Hepatocyte (in vitro differentiated cells): ENCODE data around the gene FAM53B. TPM values are rescaled to one million over a fixed set of nuclear protein-coding genes. Genes with fewer than 3 reads are reported as not detected.

Experiments
- DNase-seq: peaks from one replicate; pipeline ENCODE4 v3.0.0-alpha.2; 2016; ENCODE audit warnings: low spot score
- H2AFZ ChIP-seq: fragments of 200-600 bp; sonication (generic); 2 replicates; pipeline ENCODE4 v1.6.0; 2016; ENCODE audit warnings: antibody characterized with exemption, mild to moderate bottlenecking
- H3K27ac ChIP-seq: fragments of 200-600 bp; sonication (generic); 2 replicates; pipeline ENCODE4 v1.5.1; 2016; ENCODE audit warnings: mild to moderate bottlenecking
- H3K27me3 ChIP-seq: fragments of 200-600 bp; sonication (generic); 2 replicates; pipeline ENCODE4 v1.6.1; 2016
- H3K36me3 ChIP-seq: fragments of 200-600 bp; sonication (generic); replicated peaks from 2 replicates; pipeline ENCODE4 v1.5.1; 2016; ENCODE audit warnings: low read depth; ENCODE audit not compliant: insufficient read depth
- H3K4me1 ChIP-seq: fragments of 200-600 bp; sonication (generic); 2 replicates; pipeline ENCODE4 v1.5.1; 2016; ENCODE audit warnings: mild to moderate bottlenecking, moderate library complexity; ENCODE audit not compliant: insufficient read depth
- H3K4me2 ChIP-seq: fragments of 200-600 bp; sonication (generic); 2 replicates; pipeline ENCODE4 v1.6.0; 2016
- H3K4me3 ChIP-seq: fragments of 200-600 bp; sonication (generic); 2 replicates; pipeline ENCODE4 v1.5.1; 2016; ENCODE audit warnings: mild to moderate bottlenecking
- H3K79me2 ChIP-seq: fragments of 200-600 bp; sonication (generic); 2 replicates; pipeline ENCODE4 v1.6.0; 2017; ENCODE audit warnings: mild to moderate bottlenecking
- H3K9me2 ChIP-seq: fragments of 200-600 bp; sonication (generic); replicated peaks from 2 replicates; pipeline ENCODE4 v1.6.0; 2017; ENCODE audit warnings: mild to moderate bottlenecking; ENCODE audit not compliant: insufficient read depth
- H3K9me3 ChIP-seq: fragments of 200-600 bp; sonication (generic); 2 replicates; pipeline ENCODE4 v1.5.1; 2016; ENCODE audit warnings: low read depth, mild to moderate bottlenecking
- H4K20me1 ChIP-seq: fragments of 200-600 bp; sonication (generic); 2 replicates; pipeline ENCODE4 v1.6.0; 2016; ENCODE audit warnings: mild to moderate bottlenecking; ENCODE audit not compliant: insufficient read depth, poor library complexity, severe bottlenecking
- EZH2 ChIP-seq: fragments of 200-600 bp; sonication (generic); IDR thresholded peaks from 2 replicates; pipeline ENCODE4 v1.6.1; 2016; ENCODE audit warnings: antibody characterized with exemption, mild to moderate bottlenecking, borderline replicate concordance
- EZH2phosphoT487 ChIP-seq: fragments of 200-600 bp; sonication (generic); IDR thresholded peaks from one replicate; pipeline ENCODE4 v1.6.1; 2018; ENCODE audit warnings: antibody characterized with exemption, mild to moderate bottlenecking, low read depth, moderate library complexity; ENCODE audit not compliant: unreplicated experiment, severe bottlenecking
- WGBS: methylation state at CpG from one replicate; pipeline ENCODE4 v1.1.6; 2016; ENCODE audit warnings: low lambda C conversion rate; ENCODE audit errors: missing lambda C conversion rate; 5-methylcytosine and 5-hydroxymethylcytosine counted together
- polyA plus RNA-seq: library from polyadenylated mRNA; unstranded; fragments of >200 nt; fragmentation: Nextera tagmentation; extraction: Ambion mirVana; gene quantifications from 2 replicates; pipeline ENCODE4 v1.2.1, GENCODE V29; 2016
- total RNA-seq: library from RNA; depleted of rRNA; stranded (reverse); fragments of >200 nt; gene quantifications from 2 replicates; pipeline ENCODE4 v1.2.3, GENCODE V29; 2014
- TF ChIP-seq, protein P1 (sequence below): fragments of 200-600 bp; sonication (generic); IDR thresholded peaks from 2 replicates; pipeline ENCODE4 v1.5.1; 2016; ENCODE audit warnings: antibody characterized with exemption, mild to moderate bottlenecking; ENCODE audit not compliant: poor library complexity

FAM53B gene
- total and polyA plus RNA-seq, 2 experiments from 2014 or later = 10.3 to 23.6 TPM

DNA sequence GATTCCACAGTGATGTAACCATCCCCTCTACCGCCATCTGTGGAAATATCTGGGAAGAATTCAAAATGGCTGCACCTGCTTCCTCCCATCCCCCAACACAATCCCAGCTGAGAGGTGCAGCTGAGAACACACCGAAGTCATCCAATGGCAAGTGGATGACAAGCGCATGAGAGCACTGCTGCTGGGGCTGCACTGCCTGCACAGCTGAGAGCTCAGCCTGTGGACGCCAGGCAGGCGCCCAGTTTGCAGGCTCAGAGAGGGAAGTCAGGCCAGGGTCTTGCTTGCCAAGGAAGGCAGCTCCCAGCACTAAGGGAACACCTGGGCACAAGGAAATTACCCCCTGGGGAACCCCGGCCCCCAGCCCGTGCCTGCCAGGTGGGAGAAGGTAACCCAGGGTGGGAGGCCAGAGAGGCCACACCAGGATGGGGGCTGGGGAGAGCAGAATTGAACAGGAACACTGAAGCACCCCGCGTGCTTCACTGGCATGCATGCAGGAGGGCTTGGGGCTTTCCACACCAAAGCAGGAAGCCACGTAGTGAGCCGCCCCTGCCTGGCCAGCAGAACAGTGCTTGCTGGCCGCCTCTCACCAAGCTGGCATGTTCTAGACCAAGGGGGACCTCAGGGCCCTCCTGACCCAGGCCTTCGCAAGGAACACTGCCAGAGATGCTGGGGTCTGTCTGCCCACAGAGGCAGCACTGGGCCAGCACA, 46.2 kb downstream of the FAM53B start:
- Histone ChIP-seq H3K27ac (no peak overlapping the region), H3K79me2 (peaks cover 16% of the 10 kb centered on the region), H4K20me1 (peaks cover 6% of the 10 kb centered on the region), H3K4me2 (no peak overlapping the region), H3K9me2 (no peaks in the 10 kb centered on the region), H3K4me3 (no peak overlapping the region), H2AFZ (no peak overlapping the region), H3K36me3 (no peaks in the 10 kb centered on the region), H3K9me3 (no peaks in the 10 kb centered on the region), H3K27me3 (no peaks in the 10 kb centered on the region), H3K4me1 (peaks cover 16% of the 10 kb centered on the region)
- no peak for DNase-seq
- WGBS = 95% methylated on average over 13 of the region's 13 CpGs
- TF ChIP-seq EZH2 (no peak), EZH2phosphoT487 (no peak)
- TF ChIP-seq, protein P1, sequence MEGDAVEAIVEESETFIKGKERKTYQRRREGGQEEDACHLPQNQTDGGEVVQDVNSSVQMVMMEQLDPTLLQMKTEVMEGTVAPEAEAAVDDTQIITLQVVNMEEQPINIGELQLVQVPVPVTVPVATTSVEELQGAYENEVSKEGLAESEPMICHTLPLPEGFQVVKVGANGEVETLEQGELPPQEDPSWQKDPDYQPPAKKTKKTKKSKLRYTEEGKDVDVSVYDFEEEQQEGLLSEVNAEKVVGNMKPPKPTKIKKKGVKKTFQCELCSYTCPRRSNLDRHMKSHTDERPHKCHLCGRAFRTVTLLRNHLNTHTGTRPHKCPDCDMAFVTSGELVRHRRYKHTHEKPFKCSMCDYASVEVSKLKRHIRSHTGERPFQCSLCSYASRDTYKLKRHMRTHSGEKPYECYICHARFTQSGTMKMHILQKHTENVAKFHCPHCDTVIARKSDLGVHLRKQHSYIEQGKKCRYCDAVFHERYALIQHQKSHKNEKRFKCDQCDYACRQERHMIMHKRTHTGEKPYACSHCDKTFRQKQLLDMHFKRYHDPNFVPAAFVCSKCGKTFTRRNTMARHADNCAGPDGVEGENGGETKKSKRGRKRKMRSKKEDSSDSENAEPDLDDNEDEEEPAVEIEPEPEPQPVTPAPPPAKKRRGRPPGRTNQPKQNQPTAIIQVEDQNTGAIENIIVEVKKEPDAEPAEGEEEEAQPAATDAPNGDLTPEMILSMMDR = no peak

DNA sequence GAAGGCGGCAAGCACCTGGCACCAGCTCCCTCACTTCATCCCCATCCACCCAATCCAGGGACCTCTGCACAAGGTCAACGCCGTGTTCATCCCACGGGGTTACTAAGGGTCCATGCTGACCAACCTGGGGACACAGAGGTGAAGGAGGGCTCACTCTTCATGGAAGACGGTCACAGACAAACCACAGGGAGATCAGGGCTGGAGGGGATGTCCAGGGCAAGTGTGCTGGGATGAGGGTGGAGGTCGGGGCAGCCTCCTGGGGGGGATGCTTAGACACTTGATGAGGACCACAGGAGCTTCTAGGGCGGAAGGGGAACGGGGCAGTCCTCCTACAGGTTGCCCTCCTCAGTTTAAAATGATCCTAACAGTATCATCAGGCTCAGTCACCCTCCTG, 46.7 kb downstream of the FAM53B start:
- no peaks in the 10 kb centered on the region for H3K9me2 ChIP-seq
- WGBS = 98% methylated on average over 8 of the region's 8 CpGs
- H3K4me2 ChIP-seq = no peak overlapping the region
- peaks cover 13% of the 10 kb centered on the region for H3K4me1 ChIP-seq
- no peaks in the 10 kb centered on the region for H3K36me3 ChIP-seq
- H3K27me3 ChIP-seq = no peaks in the 10 kb centered on the region
- DNase-seq = no peak
- H2AFZ ChIP-seq = no peak overlapping the region
- peaks cover 16% of the 10 kb centered on the region for H3K79me2 ChIP-seq
- H3K4me3 ChIP-seq = no peak overlapping the region
- peaks cover 6% of the 10 kb centered on the region for H4K20me1 ChIP-seq
- TF ChIP-seq, protein P1 = no peak
- TF ChIP-seq EZH2phosphoT487 (no peak), EZH2 (no peak)
- H3K27ac ChIP-seq = no peak overlapping the region
- no peaks in the 10 kb centered on the region for H3K9me3 ChIP-seq

DNA sequence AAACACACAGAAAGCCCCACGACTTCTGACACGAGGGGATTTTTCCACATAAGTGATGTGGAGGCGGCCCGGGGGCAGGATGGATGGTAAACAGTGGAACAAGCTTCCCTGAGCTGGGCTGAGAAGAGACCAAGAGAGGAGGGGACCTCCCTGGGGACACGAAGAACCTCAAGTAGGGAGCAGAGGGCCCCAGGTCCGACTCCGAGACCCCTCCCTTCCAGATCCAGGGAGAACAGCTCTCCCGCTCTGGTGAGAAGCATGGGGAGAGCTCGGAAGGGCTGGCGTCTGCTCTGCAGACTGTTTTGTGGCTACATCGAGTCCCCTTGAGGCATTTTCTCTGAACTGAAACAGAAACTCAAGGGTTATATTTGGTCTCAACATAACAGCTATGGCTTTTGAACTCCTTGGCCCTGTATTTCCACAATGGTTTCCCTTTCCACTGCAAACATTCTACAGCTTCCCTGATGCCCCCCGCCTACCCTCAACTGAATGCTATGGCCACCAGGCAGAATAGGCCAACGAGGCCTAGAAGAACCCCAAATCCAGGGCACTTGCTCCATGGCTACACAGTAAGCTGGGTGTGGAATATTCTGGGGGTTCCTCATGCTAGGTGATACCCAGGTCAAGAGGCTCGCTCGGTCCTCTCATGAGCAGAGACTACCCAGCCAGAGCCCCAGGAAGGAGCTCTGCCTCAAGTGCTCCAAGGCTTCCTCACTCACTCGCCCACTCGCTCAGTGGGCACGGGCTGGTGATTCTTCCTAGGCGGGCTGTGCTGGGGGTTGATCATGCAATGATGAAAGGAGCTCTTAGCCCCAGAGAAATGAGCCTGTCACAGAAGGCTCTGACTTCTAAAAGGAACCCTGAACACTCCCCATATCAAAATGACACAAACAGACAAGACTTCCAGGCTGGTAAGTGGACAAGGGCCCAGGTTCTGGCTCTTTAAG, 47.5 kb downstream of the FAM53B start:
- H3K27me3 ChIP-seq = no peaks in the 10 kb centered on the region
- 78% methylated on average over 19 of the region's 19 CpGs for WGBS
- H3K4me3 ChIP-seq = no peak overlapping the region
- H3K36me3 ChIP-seq = no peaks in the 10 kb centered on the region
- no peak overlapping the region for H3K4me2 ChIP-seq
- DNase-seq = no peak
- H3K9me2 ChIP-seq = no peaks in the 10 kb centered on the region
- H2AFZ ChIP-seq = no peak overlapping the region
- H4K20me1 ChIP-seq = peaks cover 6% of the 10 kb centered on the region
- H3K79me2 ChIP-seq = peaks cover 12% of the 10 kb centered on the region
- peaks cover 6% of the 10 kb centered on the region for H3K4me1 ChIP-seq
- H3K9me3 ChIP-seq = no peaks in the 10 kb centered on the region
- no peak overlapping the region for H3K27ac ChIP-seq
- no peak for TF ChIP-seq EZH2phosphoT487
- TF ChIP-seq, protein P1 = no peak
- TF ChIP-seq EZH2 = no peak
